ENCODE results near the gene BTC. TPM values are rescaled to one million over a fixed set of nuclear protein-coding genes. Genes with fewer than 3 reads are reported as not detected.

BTC gene
- total and polyA plus RNA-seq, 3 experiments from 2014 or later, result not detected

DNA sequence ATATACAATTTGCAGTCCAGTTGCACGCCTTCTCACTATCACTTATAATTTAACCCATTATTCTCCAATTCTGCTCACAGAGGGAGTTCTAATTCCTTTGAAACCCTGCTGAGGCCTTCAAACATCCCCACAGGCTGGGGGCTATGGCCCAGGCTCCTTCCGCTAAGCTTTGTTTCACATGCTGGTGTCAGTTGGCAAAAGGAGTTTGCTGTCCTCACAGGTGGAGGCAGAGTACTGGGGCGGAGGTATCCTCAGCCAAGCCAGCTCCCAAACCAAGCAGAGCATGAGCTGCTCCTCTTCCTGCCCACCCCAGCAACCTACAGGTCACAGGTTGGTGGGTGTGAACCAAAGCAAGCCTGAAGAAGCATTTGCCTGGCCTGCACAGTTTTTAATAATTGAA is 21.5 kb downstream of the BTC start:
- POLR2A ChIA-PET, result no interaction called here
- H3K36me3 Mint-ChIP-seq, result no peaks in the 10 kb centered on the region

DNA sequence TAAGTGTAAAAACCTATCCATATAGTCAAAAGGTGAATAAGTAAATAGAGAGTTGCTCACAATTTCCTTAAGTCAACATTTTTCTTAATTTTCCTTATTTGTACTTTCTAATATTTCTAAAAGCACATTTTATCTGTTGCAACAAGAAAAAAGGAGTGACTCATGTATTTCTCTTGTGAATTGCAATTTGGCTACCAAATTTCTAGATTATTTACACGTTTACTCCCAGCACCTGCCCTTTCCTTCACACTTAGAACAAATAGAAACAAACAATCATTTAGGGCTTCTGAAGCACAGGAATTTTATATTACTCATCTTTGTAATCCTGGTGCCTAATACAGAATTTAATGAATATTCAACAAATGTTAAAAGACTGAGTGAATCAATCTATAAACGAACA is 22.2 kb downstream of the BTC start:
- H3K27ac Mint-ChIP-seq, result no peak overlapping the region
- no peaks in the 10 kb centered on the region for H3K9me3 Mint-ChIP-seq
- ChIA-PET CTCF (no interaction called here), POLR2A (no interaction called here)
- no peaks in the 10 kb centered on the region for H3K4me1 Mint-ChIP-seq
- H3K36me3 Mint-ChIP-seq, result no peaks in the 10 kb centered on the region
- H3K36me3 ChIP-seq (ENCODE audit: insufficient read depth, low read length), result no peaks in the 10 kb centered on the region
- no peak overlapping the region for H3K4me3 Mint-ChIP-seq
- H3K27ac ChIP-seq (ENCODE audit: low read depth, low read length), result no peak overlapping the region
- no peaks in the 10 kb centered on the region for H3K27me3 Mint-ChIP-seq
- no peaks in the 10 kb centered on the region for H3K27me3 ChIP-seq (ENCODE audit: insufficient read depth, low read length, poor library complexity, severe bottlenecking)
- H3K4me1 ChIP-seq (ENCODE audit: insufficient read depth, low read length), result no peaks in the 10 kb centered on the region
- H3K9me3 ChIP-seq (ENCODE audit: low read length), result no peaks in the 10 kb centered on the region
- DNase-seq, result no peak
- no peak overlapping the region for H3K4me3 ChIP-seq (ENCODE audit: low read length)

More for the DNA sequence above, 21.5 kb downstream of the BTC start:
- H3K27ac ChIP-seq (ENCODE audit: low read depth, low read length), result no peak overlapping the region
- no peaks in the 10 kb centered on the region for H3K9me3 Mint-ChIP-seq
- H3K4me3 Mint-ChIP-seq, result no peak overlapping the region
- CTCF ChIA-PET, result no interaction called here
- H3K4me3 ChIP-seq (ENCODE audit: low read length), result no peak overlapping the region
- H3K4me1 Mint-ChIP-seq, result no peaks in the 10 kb centered on the region
- no peaks in the 10 kb centered on the region for H3K4me1 ChIP-seq (ENCODE audit: insufficient read depth, low read length)
- H3K36me3 ChIP-seq (ENCODE audit: insufficient read depth, low read length), result no peaks in the 10 kb centered on the region
- no peak for DNase-seq
- H3K27ac Mint-ChIP-seq, result no peak overlapping the region
- no peaks in the 10 kb centered on the region for H3K9me3 ChIP-seq (ENCODE audit: low read length)
- H3K27me3 ChIP-seq (ENCODE audit: insufficient read depth, low read length, poor library complexity, severe bottlenecking), result no peaks in the 10 kb centered on the region
- H3K27me3 Mint-ChIP-seq, result no peaks in the 10 kb centered on the region

DNA sequence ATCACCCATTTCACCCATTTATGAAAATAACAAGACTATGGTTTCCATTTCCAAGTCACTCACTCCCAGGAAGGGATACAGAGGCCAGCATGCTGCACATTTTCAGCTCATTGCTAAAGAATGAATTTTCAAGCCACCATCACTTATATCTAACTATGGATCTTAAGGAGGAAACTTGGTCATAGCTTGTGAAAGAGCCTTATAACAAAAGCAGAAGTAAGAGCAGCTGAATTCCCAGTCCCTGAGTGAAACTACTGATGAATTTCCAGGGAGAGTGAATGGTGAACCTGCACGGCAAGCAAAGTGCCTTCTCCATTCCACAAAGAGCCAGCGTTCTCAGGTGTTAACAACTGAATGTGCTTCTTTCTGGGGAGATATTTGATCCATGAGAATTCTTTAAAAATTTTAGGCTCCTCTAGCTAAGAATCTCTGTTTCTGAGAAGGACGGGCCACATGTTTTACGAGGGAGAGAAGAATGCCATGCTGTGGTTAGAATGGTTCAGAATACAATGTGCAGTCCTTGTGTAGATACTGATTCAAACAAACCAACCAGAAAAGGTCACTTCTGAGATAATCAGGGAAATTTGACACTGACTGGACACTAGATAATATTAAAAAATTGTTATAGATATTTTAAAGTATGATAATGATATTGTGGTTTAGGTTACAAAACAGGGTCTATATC is 24.0 kb downstream of the BTC start:
- CTCF ChIA-PET, result no interaction called here
- Mint-ChIP-seq H3K9me3 (no peaks in the 10 kb centered on the region), H3K4me3 (no peak overlapping the region), H3K27ac (no peak overlapping the region), H3K4me1 (no peaks in the 10 kb centered on the region), H3K36me3 (no peaks in the 10 kb centered on the region), H3K27me3 (no peaks in the 10 kb centered on the region)
- DNase-seq, result no peak
- H3K9me3 ChIP-seq (ENCODE audit: low read length), result no peaks in the 10 kb centered on the region
- no peak overlapping the region for H3K27ac ChIP-seq (ENCODE audit: low read depth, low read length)
- H3K4me1 ChIP-seq (ENCODE audit: insufficient read depth, low read length), result no peaks in the 10 kb centered on the region
- no peak overlapping the region for H3K4me3 ChIP-seq (ENCODE audit: low read length)
- H3K27me3 ChIP-seq (ENCODE audit: insufficient read depth, low read length, poor library complexity, severe bottlenecking), result no peaks in the 10 kb centered on the region
- no peaks in the 10 kb centered on the region for H3K36me3 ChIP-seq (ENCODE audit: insufficient read depth, low read length)
- POLR2A ChIA-PET, result no interaction called here

DNA sequence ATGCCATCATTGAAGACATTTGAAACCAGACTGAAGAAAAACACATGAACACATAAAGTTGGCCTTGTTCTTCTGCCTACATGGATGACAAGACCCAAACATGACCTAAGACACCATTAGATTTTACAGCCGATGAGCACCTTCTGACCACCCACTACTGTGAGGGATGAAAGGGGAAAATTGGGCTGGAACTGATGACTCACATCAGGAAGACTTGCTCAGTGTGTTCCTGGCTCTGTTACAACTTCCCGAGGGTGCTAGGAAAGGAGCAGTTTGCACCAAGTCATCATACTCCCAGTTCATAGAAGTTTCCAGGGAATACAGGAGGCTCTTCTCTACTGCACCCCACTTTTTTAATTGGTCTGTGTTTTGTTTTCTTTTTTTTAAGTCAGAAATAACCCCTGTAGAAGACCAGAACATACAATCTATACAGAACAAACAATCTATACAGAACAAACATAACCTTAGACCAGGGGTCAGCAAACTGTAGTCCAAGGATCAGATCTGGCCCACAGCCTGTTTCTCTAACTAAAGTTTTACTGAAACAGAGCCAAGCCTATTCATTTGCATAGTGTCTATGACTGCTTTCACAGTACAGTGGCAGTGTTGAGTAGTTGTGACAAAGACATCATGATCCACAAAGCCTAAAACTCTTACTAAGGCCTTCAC is 25.3 kb downstream of the BTC start:
- Mint-ChIP-seq H3K4me3 (no peak overlapping the region), H3K4me1 (no peaks in the 10 kb centered on the region), H3K27ac (no peak overlapping the region), H3K36me3 (no peaks in the 10 kb centered on the region), H3K27me3 (peaks cover 0 to 4% of the 10 kb centered on the region in 2 donors), H3K9me3 (no peaks in the 10 kb centered on the region)
- Histone ChIP-seq H3K4me3 (ENCODE audit: low read length) (no peak overlapping the region), H3K36me3 (ENCODE audit: insufficient read depth, low read length) (no peaks in the 10 kb centered on the region), H3K9me3 (ENCODE audit: low read length) (no peaks in the 10 kb centered on the region), H3K27me3 (ENCODE audit: insufficient read depth, low read length, poor library complexity, severe bottlenecking) (no peaks in the 10 kb centered on the region), H3K27ac (ENCODE audit: low read depth, low read length) (no peak overlapping the region), H3K4me1 (ENCODE audit: insufficient read depth, low read length) (no peaks in the 10 kb centered on the region)
- CTCF ChIA-PET, result no interaction called here
- POLR2A ChIA-PET, result no interaction called here
- no peak for DNase-seq

DNA sequence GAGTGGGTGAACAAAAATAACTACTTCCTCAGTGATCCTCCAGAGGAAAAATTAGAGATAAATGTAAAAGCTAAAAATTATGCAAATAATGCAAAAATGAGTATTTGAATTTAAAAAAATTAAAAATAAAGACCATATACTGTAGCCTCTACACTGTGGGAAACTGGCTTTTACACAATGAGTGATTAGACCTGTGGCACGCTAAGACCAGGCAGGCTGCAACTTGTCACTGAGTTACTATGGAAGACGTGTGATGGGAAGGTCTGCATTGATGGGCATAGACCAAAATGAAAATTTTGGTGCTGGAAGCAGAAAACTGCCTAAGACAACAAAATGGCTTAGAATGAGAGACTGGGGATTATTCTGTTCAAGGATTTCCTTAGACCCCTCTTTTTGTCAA is 30.2 kb downstream of the BTC start:
- Histone ChIP-seq H3K4me1 (ENCODE audit: insufficient read depth, low read length) (no peaks in the 10 kb centered on the region), H3K36me3 (ENCODE audit: insufficient read depth, low read length) (no peaks in the 10 kb centered on the region), H3K27ac (ENCODE audit: low read depth, low read length) (no peak overlapping the region), H3K4me3 (ENCODE audit: low read length) (no peak overlapping the region), H3K9me3 (ENCODE audit: low read length) (no peaks in the 10 kb centered on the region), H3K27me3 (ENCODE audit: insufficient read depth, low read length, poor library complexity, severe bottlenecking) (no peaks in the 10 kb centered on the region)
- Mint-ChIP-seq H3K9me3 (peaks cover 0 to 2% (median 0%) of the 10 kb centered on the region in 5 donors), H3K4me3 (no peak overlapping the region), H3K27me3 (peaks cover 0 to 4% of the 10 kb centered on the region in 2 donors), H3K36me3 (no peaks in the 10 kb centered on the region), H3K27ac (no peak overlapping the region), H3K4me1 (no peaks in the 10 kb centered on the region)
- DNase-seq, result no peak
- ChIA-PET POLR2A (no interaction called here), CTCF (no interaction called here)

DNA sequence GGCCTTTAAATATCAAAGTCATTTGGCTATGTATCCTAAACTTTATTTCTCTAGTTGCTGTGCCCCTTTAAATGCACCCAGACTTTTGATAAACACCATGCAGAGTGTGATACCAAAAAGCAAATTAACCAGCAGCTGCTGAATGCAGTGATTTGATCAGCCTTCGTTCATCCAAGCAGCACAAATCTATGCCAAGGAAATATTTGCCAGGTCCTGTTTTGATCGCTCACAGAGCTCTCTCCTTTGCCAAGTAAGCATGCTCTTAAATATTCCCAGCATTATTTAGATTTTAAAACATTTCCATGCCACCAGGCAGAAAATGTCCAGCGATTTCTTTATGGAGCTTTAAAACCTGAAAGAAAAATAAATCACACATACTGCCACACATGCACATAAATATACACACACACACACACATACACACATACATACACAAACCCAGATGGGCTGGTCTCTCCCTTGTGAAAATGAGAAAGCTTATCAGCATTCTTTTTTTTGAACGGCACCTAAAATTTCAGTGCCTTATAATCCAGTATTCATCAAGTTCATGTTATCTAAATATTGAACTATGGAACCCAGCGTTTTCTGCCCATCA is 35.7 kb downstream of the BTC start:
- POLR2A ChIA-PET, result no interaction called here
- Mint-ChIP-seq H3K36me3 (no peaks in the 10 kb centered on the region), H3K9me3 (peaks cover 0 to 2% (median 0%) of the 10 kb centered on the region in 5 donors), H3K27ac (no peak overlapping the region), H3K4me3 (no peak overlapping the region), H3K4me1 (no peaks in the 10 kb centered on the region), H3K27me3 (no peaks in the 10 kb centered on the region)
- no peak overlapping the region for H3K27ac ChIP-seq (ENCODE audit: low read depth, low read length)
- DNase-seq, result no peak
- no peaks in the 10 kb centered on the region for H3K4me1 ChIP-seq (ENCODE audit: insufficient read depth, low read length)
- no peaks in the 10 kb centered on the region for H3K27me3 ChIP-seq (ENCODE audit: insufficient read depth, low read length, poor library complexity, severe bottlenecking)
- H3K9me3 ChIP-seq (ENCODE audit: low read length), result no peaks in the 10 kb centered on the region
- no peaks in the 10 kb centered on the region for H3K36me3 ChIP-seq (ENCODE audit: insufficient read depth, low read length)
- CTCF ChIA-PET, result interaction anchor here (1.2 kb wide), 1 partner anchor 16 kb away, joined by 3 read pairs; no protein-coding TSS in a partner anchor
- H3K4me3 ChIP-seq (ENCODE audit: low read length), result no peak overlapping the region

DNA sequence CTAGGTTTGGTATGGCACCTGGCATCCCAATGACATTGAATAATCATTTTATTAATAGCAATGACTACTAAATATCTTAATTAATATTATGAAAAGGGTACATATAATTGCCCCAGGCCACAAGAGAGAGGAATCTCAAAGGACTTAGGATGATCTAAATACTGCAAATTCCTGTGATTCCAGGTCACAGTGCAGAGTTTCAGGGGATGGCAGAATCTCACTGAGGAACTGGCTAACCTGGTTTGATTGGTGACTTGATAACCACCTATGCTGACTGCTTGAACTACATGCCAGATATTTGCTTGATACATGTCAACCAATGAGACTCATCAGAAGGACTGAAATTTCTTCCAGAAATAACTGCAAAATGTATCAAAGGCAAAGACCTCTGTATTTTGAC is 37.2 kb downstream of the BTC start:
- Mint-ChIP-seq H3K27ac (no peak overlapping the region), H3K4me1 (no peaks in the 10 kb centered on the region), H3K27me3 (no peaks in the 10 kb centered on the region), H3K4me3 (no peak overlapping the region), H3K9me3 (no peaks in the 10 kb centered on the region), H3K36me3 (no peaks in the 10 kb centered on the region)
- Histone ChIP-seq H3K36me3 (ENCODE audit: insufficient read depth, low read length) (no peaks in the 10 kb centered on the region), H3K27me3 (ENCODE audit: insufficient read depth, low read length, poor library complexity, severe bottlenecking) (no peaks in the 10 kb centered on the region), H3K4me3 (ENCODE audit: low read length) (no peak overlapping the region), H3K27ac (ENCODE audit: low read depth, low read length) (no peak overlapping the region), H3K4me1 (ENCODE audit: insufficient read depth, low read length) (no peaks in the 10 kb centered on the region), H3K9me3 (ENCODE audit: low read length) (no peaks in the 10 kb centered on the region)
- POLR2A ChIA-PET, result no interaction called here
- CTCF ChIA-PET, result no interaction called here
- DNase-seq, result no peak

DNA sequence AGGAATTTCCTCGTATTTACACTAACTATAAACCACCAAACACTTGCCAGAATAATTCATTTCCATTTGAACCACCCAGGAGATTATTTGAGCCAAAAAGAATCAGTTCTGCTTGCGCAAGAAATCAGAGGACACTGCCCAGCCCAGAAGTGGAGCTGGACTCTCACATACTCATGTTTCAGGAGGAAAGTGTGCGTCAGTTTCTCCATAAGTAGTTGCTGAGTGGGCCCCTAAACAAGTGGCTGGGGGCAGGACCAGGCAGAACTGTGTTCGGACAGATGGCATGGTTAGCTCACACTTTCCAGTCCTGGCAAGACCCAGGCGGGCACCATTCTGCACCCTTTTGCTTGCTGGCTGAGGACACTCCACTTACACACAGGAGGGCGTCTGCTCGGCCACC is 38.8 kb downstream of the BTC start:
- H3K9me3 ChIP-seq (ENCODE audit: low read length), result no peaks in the 10 kb centered on the region
- H3K4me3 ChIP-seq (ENCODE audit: low read length), result no peak overlapping the region
- Mint-ChIP-seq H3K36me3 (no peaks in the 10 kb centered on the region), H3K9me3 (no peaks in the 10 kb centered on the region), H3K4me1 (no peaks in the 10 kb centered on the region), H3K4me3 (no peak overlapping the region), H3K27me3 (no peaks in the 10 kb centered on the region), H3K27ac (peak overlapping the region in 1 of 8 donors; percentile 21)
- ChIA-PET CTCF (no interaction called here), POLR2A (no interaction called here)
- no peak for DNase-seq
- no peaks in the 10 kb centered on the region for H3K4me1 ChIP-seq (ENCODE audit: insufficient read depth, low read length)
- no peak overlapping the region for H3K27ac ChIP-seq (ENCODE audit: low read depth, low read length)
- H3K36me3 ChIP-seq (ENCODE audit: insufficient read depth, low read length), result no peaks in the 10 kb centered on the region
- H3K27me3 ChIP-seq (ENCODE audit: insufficient read depth, low read length, poor library complexity, severe bottlenecking), result no peaks in the 10 kb centered on the region
